BJ (cell line): ENCODE results near the gene WDR20. TPM values are rescaled to one million over a fixed set of nuclear protein-coding genes. Genes with fewer than 3 reads are reported as not detected.

ENCODE experiments used
- CTCF ChIA-PET: fragments of 350-600 bp; formaldehyde crosslinking; extraction: SDS; loops from one replicate; lab custom pipeline; 2021; ENCODE audit warnings: antibody characterized with exemption, inconsistent platforms; lab: Yijun Ruan, JAX
- POLR2A ChIA-PET: fragments of 300-600 bp; sonication (Branson Sonifier 250); formaldehyde crosslinking; extraction: SDS; loops from one replicate; lab custom pipeline; 2021; ENCODE audit warnings: antibody characterized with exemption; lab: Charles Lee
- DNase-seq: peaks from one replicate; pipeline ENCODE4 v3.0.0-alpha.2; 2011; ENCODE audit warnings: low read depth
- H3K27me3 ChIP-seq: 2 replicates; pipeline ENCODE4 v1.6.0; 2011; ENCODE audit warnings: low read length; ENCODE audit not compliant: control insufficient read depth, insufficient read depth
- H3K36me3 ChIP-seq: 2 replicates; pipeline ENCODE4 v1.5.1; 2011; ENCODE audit warnings: low read length; ENCODE audit not compliant: control insufficient read depth, insufficient read depth
- H3K4me3 ChIP-seq: 2 replicates; pipeline ENCODE4 v1.5.1; 2011; ENCODE audit warnings: low read depth, mild to moderate bottlenecking, control low read depth, low read length
- polyA plus RNA-seq: library from polyadenylated mRNA; depleted of rRNA; stranded (reverse); fragments of >200 nt; gene quantifications from 2 replicates; pipeline ENCODE4 v1.2.3, GENCODE V29; 2011
- TF ChIP-seq, protein P1 (sequence below): IDR thresholded peaks from 2 replicates; pipeline ENCODE4 v1.5.1; 2011; ENCODE audit warnings: low read depth, mild to moderate bottlenecking, control low read depth, inconsistent platforms, low read length, moderate library complexity; ENCODE audit not compliant: insufficient read depth

Gene WDR20
- polyA plus RNA-seq, 1 experiment = 18.3 TPM

GRCh38 chr14:102158797-102159196, 19.1 kb downstream of the WDR20 start:
- no peaks in the 10 kb centered on the region for H3K27me3 ChIP-seq
- H3K36me3 ChIP-seq = no peaks in the 10 kb centered on the region
- CTCF ChIA-PET = no interaction called here
- no peak overlapping the region for H3K4me3 ChIP-seq
- POLR2A ChIA-PET = no interaction called here
- TF ChIP-seq, protein P1, sequence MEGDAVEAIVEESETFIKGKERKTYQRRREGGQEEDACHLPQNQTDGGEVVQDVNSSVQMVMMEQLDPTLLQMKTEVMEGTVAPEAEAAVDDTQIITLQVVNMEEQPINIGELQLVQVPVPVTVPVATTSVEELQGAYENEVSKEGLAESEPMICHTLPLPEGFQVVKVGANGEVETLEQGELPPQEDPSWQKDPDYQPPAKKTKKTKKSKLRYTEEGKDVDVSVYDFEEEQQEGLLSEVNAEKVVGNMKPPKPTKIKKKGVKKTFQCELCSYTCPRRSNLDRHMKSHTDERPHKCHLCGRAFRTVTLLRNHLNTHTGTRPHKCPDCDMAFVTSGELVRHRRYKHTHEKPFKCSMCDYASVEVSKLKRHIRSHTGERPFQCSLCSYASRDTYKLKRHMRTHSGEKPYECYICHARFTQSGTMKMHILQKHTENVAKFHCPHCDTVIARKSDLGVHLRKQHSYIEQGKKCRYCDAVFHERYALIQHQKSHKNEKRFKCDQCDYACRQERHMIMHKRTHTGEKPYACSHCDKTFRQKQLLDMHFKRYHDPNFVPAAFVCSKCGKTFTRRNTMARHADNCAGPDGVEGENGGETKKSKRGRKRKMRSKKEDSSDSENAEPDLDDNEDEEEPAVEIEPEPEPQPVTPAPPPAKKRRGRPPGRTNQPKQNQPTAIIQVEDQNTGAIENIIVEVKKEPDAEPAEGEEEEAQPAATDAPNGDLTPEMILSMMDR = no peak
- DNase-seq = no peak

DNA sequence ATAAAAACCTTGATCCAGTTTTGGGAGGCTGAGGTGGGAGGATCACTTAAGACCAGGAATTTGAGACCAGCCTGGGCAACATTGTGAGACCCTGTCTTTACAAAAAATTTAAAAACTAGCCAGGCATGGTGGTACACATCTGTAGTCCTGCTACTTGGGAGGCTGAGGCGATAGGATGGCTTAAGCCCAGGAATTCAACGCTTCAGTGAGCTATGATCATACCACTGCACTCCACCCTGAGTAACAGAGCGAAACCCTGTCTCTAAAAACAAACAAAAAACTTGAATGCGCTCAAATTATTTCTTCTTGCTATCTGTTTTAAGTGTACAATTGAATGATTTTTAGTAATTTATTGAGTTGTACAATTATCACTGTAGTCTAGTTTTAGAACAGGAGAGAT, 20.1 kb downstream of the WDR20 start:
- ChIA-PET CTCF (no interaction called here), POLR2A (no interaction called here)
- no peak overlapping the region for H3K4me3 ChIP-seq
- no peaks in the 10 kb centered on the region for H3K36me3 ChIP-seq
- H3K27me3 ChIP-seq = no peaks in the 10 kb centered on the region
- no peak for DNase-seq
- TF ChIP-seq, protein P1 = no peak

DNA sequence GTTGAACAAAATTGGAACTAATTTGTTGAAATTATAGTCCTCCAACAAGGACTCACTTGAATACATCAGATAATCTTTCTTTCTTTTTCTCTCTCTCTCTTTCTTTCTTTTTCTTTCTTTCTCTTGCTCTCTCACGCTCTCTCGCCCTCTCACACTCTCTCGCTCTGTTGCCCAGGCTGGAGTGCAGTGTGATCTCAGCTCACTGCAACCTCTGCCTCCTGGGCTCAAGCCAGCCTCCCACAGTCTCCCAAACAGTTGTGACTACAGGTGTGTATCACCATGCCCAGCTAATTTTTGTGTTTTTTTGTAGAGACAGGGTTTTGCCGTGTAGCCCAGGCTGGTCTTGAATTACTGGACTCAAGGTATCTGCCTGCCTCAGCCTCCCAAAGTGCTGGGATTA, 22.8 kb downstream of the WDR20 start:
- Histone ChIP-seq H3K4me3 (no peak overlapping the region), H3K36me3 (no peaks in the 10 kb centered on the region), H3K27me3 (no peaks in the 10 kb centered on the region)
- CTCF ChIA-PET = no interaction called here
- DNase-seq = no peak
- POLR2A ChIA-PET = no interaction called here
- TF ChIP-seq, protein P1 = no peak

GRCh38 chr14:102164241-102164641, 24.5 kb downstream of the WDR20 start:
- DNase-seq = no peak
- Histone ChIP-seq H3K4me3 (no peak overlapping the region), H3K27me3 (no peaks in the 10 kb centered on the region), H3K36me3 (no peaks in the 10 kb centered on the region)
- CTCF ChIA-PET = no interaction called here
- TF ChIP-seq, protein P1 = no peak
- POLR2A ChIA-PET = no interaction called here

DNA sequence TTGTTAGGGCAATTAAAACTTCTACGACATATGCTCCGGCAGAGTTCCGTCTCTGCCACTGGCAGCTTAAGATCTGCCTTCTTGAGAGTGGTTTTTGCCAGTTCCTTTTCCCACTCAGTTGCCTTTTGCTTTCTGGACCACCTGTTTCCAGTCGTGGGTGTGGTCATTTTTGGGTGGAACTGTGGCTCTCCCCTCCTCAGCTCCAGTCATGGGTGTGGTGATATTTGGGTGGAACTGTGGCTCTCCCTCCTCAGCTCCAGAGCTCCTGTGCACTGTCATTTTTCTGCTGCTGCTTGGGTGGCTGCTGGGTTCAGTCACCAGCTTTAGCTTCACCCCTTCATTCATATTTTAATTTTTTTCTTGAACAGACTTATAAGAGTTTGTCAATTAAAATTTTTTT, 25.3 kb downstream of the WDR20 start:
- Histone ChIP-seq H3K36me3 (no peaks in the 10 kb centered on the region), H3K27me3 (no peaks in the 10 kb centered on the region), H3K4me3 (no peak overlapping the region)
- POLR2A ChIA-PET = no interaction called here
- no peak for DNase-seq
- TF ChIP-seq, protein P1 = no peak
- CTCF ChIA-PET = interaction anchor here (0.8 kb wide), 1 partner anchor 22 kb away, joined by 3 read pairs; no protein-coding TSS in a partner anchor
